ENCODE results near the gene GPT2.

Gene GPT2

GRCh38 chr16:46883353-46883689, 841 bp upstream of the GPT2 start:
- TF ChIP-seq CTCF (IDR thresholded peaks at IDR 0.05; ENCODE audit: borderline replicate concordance, insufficient read depth, low read depth, low read length): no peak
- peak overlapping the region; percentile 63 for H3K4me3 ChIP-seq (ENCODE audit: low read depth, low read length)

GRCh38 chr16:46884513-46885293, 541 bp downstream of the GPT2 start:
- peak overlapping the region; percentile 63 for H3K4me3 ChIP-seq (ENCODE audit: low read depth, low read length)
- TF ChIP-seq CTCF (IDR thresholded peaks at IDR 0.05; ENCODE audit: borderline replicate concordance, insufficient read depth, low read depth, low read length): no peak

- no peak for TF ChIP-seq CTCF (IDR thresholded peaks at IDR 0.05; ENCODE audit: borderline replicate concordance, insufficient read depth, low read depth, low read length)
- H3K4me3 ChIP-seq (ENCODE audit: low read depth, low read length): no peak overlapping the region
Measured at GRCh38 chr16:46885960-46886763, 2.0 kb downstream of the GPT2 start.

GRCh38 chr16:46886764-46887523, 2.8 kb downstream of the GPT2 start:
- TF ChIP-seq CTCF (IDR thresholded peaks at IDR 0.05; ENCODE audit: borderline replicate concordance, insufficient read depth, low read depth, low read length): no peak
- H3K4me3 ChIP-seq (ENCODE audit: low read depth, low read length): no peak overlapping the region

GRCh38 chr16:46887524-46887854, 3.3 kb downstream of the GPT2 start:
- no peak overlapping the region for H3K4me3 ChIP-seq (ENCODE audit: low read depth, low read length)
- TF ChIP-seq CTCF (IDR thresholded peaks at IDR 0.05; ENCODE audit: borderline replicate concordance, insufficient read depth, low read depth, low read length): no peak

GRCh38 chr16:46889245-46889941, 5.2 kb downstream of the GPT2 start:
- no peak overlapping the region for H3K4me3 ChIP-seq (ENCODE audit: low read depth, low read length)
- no peak for TF ChIP-seq CTCF (IDR thresholded peaks at IDR 0.05; ENCODE audit: borderline replicate concordance, insufficient read depth, low read depth, low read length)
